HUDEP-2 (cell line): ENCODE data around the gene KDM8.

Experiments used
- DNase-seq, 76 experiments: peaks; one replicate each; lab custom pipeline; 2025; ENCODE audit not compliant: unreplicated experiment in 76 of 76; lab: John Stamatoyannopoulos, UW

Gene KDM8

DNA sequence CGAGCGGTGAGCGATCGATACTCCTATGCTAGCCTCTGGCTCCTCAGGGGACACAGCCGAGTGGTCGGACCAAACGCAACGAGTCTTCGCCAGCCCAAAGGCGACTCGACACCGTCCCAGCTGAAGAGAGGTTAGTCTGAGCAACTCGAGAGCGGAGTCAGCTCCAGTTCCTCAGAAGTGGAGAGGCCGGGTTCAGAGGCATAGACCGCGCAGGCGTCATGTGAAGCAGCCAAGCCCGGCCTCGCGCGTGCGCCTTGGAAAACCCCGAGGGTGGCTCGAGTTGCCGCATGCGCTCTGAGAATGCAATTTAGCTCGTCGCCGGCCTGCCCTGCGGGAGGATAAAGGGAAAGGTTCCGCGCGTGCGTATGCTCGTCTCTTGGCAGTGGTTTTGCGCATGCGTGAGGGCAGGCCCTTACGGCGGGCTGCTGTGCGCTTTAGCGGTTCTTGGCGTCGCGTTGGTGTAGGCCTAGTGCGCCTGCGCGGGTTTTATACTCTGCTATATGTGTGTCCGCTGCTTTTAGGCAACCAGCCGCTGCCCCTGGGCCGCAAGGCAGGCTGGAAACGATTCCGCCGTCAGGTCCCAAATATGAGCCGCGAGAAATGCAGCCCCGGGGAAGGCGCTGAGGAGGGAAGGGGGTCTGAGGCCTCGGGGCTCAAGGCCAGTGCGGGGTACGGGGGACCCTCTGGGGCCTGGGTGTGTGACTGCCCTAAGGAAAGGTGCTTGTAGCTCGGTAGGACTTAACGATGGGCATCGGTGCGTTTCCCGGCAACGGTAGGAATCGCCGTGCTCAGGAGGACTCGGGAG is at the start of gene KDM8:
Gene KDM8 (plus strand): TSS at position 20 of the 805 bp plus-strand sequence. CDS start 6,598 bp downstream, outside the sequence.
- peak; percentile 79 to 99 (median 98) for DNase-seq

- peak in 37 of 76 experiments; percentile 4 to 51 (median 29) for DNase-seq
Measured at GRCh38 chr16:27154705-27155521, 48.4 kb upstream of the KDM8 start.

GRCh38 chr16:27156579-27156978 is 46.7 kb upstream of the KDM8 start:
- no peak for DNase-seq

GRCh38 chr16:27161398-27161797 is 41.9 kb upstream of the KDM8 start:
- DNase-seq, result no peak

GRCh38 chr16:27164352-27164751 is 39.0 kb upstream of the KDM8 start:
- no peak for DNase-seq

DNA sequence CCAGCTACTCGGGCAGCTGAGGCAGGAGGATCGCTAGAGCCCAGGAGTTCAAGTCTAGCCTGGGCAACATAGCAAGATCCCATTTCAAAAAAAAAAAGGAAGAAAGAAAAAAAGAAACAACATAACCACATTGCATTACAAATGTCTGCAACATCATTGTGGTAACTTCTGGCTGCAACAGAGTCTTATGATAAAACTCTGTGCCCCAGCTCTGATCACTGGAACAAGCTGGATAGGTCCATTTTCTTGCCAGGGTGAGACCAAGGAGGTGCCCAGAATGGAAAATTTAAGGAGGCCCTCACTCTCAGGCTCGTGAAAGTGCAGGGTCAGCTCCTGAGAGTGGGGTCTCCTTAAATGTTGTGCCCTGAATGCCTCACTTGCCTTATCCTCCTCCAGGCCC is 37.8 kb upstream of the KDM8 start:
- DNase-seq, result no peak

- no peak for DNase-seq
Measured at GRCh38 chr16:27168790-27169189, 34.5 kb upstream of the KDM8 start.

DNA sequence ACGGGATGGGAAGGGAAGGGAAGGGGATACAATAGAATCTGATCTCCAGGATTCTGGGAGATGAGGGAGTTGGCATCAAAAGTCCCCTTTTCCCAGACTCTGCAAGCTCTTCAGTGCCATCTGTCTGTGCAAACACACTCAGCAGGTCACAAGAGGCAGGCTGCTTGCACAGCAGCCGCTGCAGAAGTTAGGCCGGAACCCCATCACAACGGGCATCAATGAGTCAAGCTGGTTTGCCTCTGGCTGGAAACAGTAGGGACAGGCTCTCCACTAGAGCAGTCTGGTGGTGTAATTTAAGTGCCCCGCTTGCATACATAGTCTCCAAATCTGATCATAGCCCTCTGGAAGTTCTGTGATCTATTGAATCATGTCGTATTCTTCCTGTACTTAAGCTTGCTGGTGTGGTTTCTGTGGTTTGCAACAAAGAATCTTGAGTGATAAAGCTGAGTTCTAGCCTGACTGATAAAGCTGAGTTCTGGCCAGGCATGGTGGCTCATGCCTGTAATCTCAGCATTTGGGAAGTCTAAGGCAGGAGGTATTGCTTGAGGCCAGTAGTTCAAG is 33.7 kb upstream of the KDM8 start:
- DNase-seq, result peak in 6 of 76 experiments; percentile 12 to 45 (median 26)

DNA sequence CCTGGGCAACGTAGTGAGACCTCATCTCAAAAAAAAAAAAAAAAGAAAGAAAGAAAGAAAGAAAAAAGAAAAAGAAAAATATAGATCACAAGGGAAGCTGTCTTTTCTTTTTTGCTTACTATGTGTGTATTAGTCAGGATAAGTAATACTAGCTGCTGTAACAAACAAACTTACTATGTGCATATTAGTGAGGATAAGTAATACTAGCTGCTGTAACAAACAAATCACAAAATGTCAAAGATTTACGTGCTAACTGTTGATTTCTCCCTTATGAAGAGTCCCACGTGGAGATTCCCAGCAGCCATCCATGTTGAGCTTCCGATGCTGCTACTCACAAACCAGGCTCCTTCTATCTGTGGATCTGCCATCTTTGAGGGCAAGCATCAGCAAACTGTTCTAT is 31.7 kb upstream of the KDM8 start:
- DNase-seq, result no peak

DNA sequence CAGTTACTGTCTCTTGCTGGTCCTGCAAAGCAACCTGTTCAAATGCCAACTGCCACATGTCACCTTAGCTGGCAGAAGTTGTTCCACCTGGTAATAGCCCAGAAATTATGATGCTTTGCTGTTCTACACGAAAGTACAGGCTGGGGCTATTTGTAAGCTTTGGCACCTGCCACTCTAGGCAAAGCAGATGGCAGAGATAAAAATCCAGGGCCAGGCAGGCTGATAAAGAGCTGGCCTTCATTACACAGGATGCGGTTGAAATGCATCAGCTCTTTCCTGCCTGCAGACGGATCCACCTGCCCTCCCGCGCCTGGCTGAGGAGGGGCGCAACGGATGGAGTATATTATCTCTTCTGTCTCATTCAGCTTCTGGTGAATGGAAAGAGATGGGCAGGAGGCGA is 29.3 kb upstream of the KDM8 start:
- DNase-seq, result peak in 17 of 76 experiments; percentile 2 to 33 (median 16)

DNA sequence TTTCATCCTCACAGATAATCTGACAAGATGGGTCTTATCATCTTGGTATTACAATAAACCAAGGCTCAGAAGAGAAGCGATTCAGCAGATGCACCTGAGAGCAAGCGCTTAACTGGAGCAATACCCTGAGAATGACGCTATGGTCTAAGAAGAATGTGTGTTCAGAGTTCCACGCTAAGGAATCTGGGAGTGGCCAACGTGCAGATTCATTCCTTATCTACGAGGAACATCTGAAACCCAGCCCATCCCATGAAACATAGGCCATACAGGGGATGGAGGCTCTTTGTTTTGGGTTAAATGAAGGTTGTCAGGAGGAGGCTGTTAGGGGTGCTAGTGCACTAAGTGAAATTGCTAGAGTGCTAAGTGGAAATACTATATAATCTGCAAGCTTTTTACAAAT is 28.5 kb upstream of the KDM8 start:
- peak in 6 of 76 experiments; percentile 5 to 20 (median 12) for DNase-seq

GRCh38 chr16:27175888-27176287 is 27.4 kb upstream of the KDM8 start:
- DNase-seq, result no peak

GRCh38 chr16:27177031-27177774 is 26.1 kb upstream of the KDM8 start:
- DNase-seq, result no peak

DNA sequence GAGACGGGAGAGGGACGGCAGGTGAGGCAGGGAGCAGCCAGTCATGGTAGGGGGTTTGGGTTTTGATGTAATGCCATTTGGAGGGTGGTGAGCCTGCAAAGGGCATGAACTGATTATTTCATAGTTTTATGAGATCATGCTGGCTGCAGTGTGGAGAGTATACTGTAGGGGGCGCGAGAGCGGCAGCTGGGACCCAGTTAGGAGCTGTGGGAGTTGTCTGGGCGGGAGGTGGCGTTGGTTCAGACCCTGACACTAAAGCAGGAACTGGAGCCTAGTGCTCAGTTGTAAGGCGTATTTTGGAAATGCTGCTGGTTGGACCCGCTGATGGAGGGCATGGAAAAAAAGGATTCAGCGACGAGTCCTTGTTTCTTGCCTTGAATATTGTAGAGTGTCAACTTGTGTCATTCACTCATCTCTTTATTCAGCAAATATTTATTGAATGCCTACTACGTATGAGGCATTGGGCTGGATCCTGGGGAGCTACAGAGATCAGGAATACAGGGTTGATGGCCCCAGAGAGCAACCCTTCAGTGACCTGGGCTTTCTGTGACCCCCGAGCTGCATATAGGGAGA is 23.7 kb upstream of the KDM8 start:
- peak in 70 of 76 experiments; percentile 10 to 90 (median 70) for DNase-seq

DNA sequence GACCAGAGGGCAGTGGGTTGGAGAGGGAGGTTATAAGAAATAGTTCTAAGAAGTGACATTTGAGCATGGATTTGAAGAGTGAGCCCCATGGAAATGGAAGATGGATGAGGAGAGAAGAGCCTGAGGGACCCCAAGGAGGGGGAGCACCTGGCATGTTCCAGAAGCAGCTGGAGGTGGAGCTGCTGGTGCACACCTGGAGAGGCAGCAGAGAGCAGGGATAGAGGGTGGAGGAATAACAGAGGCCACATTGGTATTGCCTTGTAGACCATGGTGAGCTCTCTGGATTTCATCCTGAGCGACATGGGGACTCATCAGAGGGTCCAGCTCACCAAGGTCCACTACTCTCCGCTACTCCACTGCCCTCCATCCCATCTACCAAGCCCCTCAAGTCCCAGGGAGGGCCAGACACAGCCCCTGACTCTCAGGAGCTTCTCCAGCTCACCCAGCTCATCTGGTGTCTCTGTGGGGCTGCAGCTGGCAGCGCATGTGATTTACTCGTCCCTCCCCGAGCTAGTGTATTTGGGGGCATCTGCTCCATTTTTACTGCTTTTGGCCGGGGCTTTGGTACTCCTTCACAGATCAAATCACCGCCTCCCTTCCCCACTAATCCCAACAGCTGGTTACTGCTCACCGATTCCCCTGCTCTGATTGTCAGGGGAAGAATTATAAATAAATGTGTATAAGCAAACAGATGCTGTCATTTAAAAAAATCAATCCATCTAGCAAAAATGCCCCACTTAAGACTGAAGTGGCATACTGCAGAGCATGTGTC is 22.1 kb upstream of the KDM8 start:
- no peak for DNase-seq

GRCh38 chr16:27182906-27183405 is 20.4 kb upstream of the KDM8 start:
- no peak for DNase-seq

GRCh38 chr16:27185776-27186130 is 17.6 kb upstream of the KDM8 start:
- no peak for DNase-seq

GRCh38 chr16:27188633-27189032 is 14.7 kb upstream of the KDM8 start:
- DNase-seq, result no peak

DNA sequence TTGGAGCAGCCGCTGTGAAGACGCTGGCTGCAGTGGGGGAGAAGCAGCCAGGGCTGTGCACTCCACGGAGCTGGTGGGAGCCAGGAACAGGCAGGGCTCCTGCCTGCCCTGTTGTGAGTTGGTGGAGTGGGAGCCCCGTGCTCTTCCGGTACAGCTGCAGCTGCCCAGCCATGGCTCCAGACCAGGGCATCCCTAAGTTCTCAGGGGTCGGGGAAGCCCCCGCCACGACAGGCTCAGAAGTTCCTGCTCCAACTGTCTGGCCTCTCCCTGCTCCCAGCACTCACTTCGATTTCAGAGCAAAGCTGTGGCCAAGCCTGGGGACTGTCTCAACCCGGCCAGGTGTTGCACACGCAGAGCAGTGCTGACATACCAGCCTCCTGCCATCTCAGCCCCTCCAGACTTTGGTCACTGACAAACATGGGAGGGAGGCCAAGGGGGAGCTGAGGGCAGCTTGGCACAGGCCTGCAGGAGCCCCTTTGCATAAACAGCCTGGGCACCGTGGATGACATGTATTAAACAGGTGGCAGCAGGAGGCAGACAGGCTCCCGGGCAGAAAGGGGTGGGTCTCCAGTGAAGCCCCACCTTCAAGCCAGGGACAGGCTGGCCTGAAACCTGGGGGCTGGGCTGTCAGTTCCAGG is 13.9 kb upstream of the KDM8 start:
- DNase-seq, result no peak
